GM20000 (cell line): ENCODE measurements around the gene KCNH2.

Source experiments
- DNase-seq: peaks from one replicate; pipeline ENCODE4 v3.0.0; 2012; ENCODE audit warnings: low spot score
- TF ChIP-seq, protein P1 (sequence below): IDR thresholded peaks from 2 replicates; pipeline ENCODE4 v1.5.1; 2012; ENCODE audit warnings: mild to moderate bottlenecking, control low read depth; ENCODE audit errors: extremely low read depth, missing control alignments

Gene KCNH2

DNA sequence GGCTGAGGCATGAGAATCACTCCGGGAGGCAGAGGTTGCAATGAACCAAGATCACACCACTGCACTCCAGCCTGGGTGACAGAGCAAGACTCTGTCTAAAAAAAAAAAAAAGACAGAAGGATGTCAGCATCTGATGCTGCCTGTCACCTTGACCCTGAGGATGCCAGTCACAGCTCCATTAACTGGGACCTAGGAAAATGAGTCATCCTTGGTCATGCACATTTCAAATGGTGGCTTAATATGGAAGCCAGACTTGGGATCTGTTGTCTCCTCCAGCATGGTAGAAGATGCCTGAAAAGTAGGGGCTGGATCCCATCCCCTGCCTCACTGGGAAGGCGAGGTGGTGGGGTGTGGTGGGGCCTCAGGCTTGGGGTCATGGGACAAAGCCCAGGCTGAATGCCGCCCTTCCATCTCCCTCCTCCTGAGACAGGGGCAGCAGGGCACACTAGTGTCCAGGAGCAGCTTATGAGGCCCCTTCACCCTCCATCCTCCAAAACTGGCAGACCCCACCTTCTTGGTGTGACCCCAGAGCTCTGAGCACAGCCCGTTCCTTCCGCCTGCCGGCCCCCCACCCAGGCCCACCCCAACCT, 14.0 kb upstream of the KCNH2 start:
- DNase-seq, result no peak
- TF ChIP-seq, protein P1, sequence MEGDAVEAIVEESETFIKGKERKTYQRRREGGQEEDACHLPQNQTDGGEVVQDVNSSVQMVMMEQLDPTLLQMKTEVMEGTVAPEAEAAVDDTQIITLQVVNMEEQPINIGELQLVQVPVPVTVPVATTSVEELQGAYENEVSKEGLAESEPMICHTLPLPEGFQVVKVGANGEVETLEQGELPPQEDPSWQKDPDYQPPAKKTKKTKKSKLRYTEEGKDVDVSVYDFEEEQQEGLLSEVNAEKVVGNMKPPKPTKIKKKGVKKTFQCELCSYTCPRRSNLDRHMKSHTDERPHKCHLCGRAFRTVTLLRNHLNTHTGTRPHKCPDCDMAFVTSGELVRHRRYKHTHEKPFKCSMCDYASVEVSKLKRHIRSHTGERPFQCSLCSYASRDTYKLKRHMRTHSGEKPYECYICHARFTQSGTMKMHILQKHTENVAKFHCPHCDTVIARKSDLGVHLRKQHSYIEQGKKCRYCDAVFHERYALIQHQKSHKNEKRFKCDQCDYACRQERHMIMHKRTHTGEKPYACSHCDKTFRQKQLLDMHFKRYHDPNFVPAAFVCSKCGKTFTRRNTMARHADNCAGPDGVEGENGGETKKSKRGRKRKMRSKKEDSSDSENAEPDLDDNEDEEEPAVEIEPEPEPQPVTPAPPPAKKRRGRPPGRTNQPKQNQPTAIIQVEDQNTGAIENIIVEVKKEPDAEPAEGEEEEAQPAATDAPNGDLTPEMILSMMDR, result no peak

DNA sequence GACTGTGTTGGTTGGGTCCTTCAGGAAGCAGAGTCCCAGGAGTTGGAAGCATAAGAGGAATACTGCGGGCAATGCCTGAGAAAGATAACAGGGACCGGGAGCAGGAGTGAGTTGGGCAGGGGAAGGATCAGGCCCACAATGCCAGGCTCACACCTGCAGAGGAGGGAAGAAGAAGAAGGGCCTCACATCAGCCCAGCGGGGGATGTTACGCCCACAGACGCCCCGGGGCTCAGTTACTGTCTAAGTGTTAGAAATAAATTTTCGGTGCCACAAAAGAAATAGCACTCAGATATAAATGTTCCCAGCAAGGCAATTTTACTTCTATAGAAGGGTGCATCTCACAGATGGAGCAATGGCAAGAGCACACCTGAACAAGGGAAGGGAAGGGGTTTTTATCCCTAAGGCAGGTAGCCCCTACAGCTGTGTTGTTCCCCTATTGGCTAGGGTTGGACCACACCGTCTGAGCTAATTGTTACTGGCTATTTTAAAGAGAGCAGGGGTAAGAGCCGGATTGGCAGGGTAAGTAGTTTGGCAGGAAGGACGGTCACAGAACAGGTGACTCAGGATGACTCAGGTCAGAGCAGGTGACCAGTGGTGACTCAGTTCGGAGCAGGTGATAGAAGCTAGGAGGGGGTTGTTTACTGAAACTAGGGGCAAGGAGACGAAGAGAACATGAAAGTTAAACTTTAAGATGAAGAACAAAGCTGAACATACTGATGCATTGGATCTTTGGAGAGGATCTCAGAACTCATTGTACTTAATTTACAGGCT, 12.5 kb upstream of the KCNH2 start, which contains the start of gene NOS3:
TSS of gene NOS3 (plus strand) at position 602 of the 771 bp plus-strand sequence. CDS start 2,787 bp downstream, outside the sequence.
- no peak for DNase-seq
- TF ChIP-seq, protein P1, result no peak

DNA sequence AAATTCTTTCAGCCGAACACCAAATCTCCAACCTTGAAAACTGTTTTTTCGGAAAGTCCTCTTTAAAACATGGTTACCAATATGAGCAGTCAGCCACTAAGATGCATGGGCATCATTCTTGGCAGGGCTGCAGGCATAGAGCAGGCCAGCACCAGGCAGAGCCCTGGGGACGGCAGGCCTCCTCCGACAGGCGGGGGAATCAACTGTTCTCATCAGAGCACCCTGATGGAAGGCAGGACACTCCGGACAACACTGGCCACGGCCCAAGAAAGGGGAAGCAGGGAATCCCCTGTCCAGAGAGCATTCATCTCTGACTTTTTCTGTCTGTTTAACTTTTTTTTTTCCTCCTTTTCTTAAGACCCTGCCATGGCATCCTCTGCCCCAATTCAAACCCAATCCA, 11.3 kb upstream of the KCNH2 start:
- no peak for DNase-seq
- TF ChIP-seq, protein P1, result no peak

DNA sequence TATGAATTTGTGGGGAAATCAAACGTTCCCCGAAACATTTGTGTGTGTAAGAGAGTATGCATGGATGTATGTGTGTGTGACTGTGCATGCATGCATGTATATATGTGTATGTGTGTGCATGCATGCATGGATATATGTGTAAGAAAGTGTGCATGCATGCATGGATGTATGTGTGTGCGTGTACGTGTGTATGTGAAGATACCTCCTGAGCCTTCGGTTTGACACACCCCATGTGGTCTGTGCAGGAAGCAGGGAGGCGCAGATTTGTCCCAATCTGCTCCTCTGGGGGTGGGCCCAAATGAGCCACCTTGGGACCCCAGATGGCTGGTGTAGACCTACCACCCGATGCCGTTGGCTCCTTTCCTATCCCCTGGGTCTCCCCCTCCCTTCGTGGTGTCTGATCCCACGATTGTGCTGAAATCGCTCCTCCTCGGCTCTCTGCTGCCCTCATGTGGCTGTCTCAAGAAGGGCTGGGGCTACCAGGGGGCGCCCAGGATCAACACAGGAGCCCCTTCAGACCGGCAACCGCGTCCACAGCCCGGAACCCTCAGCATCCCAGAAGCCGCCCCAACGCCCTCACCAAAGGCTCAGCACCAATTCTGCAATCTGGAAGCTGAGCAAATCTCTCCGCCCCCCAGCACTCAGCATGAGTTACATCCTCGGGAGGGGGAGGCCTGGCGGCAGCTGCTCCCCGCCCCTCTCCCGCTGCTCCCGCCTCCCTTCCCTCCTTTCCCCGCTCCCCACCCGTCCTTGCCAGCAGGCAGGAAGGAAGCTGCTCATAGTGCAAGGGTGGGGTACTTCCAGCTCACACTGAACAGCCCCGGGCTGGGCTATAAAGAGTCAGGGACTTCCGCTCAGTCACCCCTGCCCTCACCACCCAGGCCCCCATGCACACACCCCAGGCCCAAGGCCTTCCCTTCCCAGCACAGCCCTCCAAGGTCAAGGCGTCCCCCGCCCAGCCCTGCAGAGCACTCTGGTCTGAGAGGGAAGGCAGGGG, 10.4 kb upstream of the KCNH2 start:
- DNase-seq, result peak; percentile 83
- TF ChIP-seq, protein P1, result peak; percentile 72

DNA sequence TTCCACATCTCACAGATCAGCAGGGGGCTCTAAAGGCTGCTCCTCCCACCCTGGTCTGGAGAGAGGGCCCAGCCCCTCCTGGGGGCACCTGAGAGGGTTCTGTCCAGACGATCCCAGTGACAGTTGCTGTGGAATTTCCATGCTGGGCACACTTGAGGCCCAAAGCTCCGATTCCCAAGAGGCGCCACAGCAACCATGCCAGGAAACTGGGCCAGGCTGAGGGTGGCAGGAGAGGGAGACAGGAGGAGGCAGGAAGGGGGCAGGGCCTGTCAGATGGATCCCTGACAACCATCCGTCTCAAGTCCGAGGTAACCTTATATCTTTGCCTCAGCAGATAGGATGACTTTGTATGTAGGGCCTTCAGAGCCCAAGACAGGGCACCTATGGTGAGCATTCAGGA, 8.4 kb upstream of the KCNH2 start:
- TF ChIP-seq, protein P1, result no peak
- no peak for DNase-seq

DNA sequence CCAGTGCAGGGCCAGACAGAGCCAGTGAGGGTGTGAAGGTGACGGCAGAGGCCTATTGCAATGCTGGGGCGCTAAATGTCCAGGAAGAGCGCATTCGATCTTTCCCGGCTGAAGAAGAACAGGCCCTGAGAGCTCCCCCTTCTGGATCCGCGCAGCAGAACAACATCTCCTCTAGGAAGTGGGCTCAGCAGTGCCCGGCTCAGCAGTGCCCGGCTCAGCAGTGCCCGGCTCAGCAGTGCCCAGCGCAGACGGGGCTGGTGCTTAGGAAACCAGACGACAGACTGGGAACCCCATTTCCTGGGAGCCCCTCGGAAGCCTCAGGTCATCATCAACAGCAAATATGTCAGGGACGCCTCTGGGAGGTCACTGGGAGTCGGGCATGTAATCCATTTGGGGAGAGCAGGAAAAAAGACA, 8.0 kb upstream of the KCNH2 start:
- TF ChIP-seq, protein P1, result peak; percentile 55
- peak; percentile 73 for DNase-seq

DNA sequence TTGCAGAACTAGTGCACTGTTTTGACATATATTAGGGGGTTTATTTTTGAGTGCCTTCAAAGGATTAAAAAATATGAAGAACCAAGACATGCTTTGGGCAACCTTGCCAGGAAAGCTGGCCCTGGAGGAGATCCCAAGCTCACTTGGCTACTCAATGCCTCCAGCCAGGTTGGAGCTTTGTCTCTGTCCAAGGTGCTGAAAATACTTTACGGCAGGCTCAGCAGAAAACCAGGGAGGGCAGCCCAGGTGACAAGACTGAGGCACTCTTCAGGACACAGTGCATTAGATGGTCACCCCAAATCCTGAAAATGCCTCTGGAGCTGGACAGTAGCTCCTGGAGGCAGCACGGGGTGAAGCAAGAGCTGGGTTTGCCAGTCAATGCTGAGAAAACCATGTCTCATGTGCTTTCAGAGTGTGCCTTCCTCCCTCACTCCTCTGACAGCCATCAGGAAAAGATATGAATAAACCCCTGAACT, 5.8 kb upstream of the KCNH2 start:
- DNase-seq, result peak; percentile 67
- TF ChIP-seq, protein P1, result no peak
